ENCODE results near the gene BAHCC1.

GRCh38 chr17:81460856-81461460 is 65.7 kb downstream of the BAHCC1 start:
- TF ChIP-seq, protein P1, sequence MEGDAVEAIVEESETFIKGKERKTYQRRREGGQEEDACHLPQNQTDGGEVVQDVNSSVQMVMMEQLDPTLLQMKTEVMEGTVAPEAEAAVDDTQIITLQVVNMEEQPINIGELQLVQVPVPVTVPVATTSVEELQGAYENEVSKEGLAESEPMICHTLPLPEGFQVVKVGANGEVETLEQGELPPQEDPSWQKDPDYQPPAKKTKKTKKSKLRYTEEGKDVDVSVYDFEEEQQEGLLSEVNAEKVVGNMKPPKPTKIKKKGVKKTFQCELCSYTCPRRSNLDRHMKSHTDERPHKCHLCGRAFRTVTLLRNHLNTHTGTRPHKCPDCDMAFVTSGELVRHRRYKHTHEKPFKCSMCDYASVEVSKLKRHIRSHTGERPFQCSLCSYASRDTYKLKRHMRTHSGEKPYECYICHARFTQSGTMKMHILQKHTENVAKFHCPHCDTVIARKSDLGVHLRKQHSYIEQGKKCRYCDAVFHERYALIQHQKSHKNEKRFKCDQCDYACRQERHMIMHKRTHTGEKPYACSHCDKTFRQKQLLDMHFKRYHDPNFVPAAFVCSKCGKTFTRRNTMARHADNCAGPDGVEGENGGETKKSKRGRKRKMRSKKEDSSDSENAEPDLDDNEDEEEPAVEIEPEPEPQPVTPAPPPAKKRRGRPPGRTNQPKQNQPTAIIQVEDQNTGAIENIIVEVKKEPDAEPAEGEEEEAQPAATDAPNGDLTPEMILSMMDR (conservative IDR thresholded peaks at IDR 0.05; ENCODE audit: low read depth, low read length), result no peak
- no peak for TF ChIP-seq EZH2 (IDR thresholded peaks at IDR 0.05; ENCODE audit: borderline replicate concordance, low read depth, low read length, poor library complexity, severe bottlenecking)
